HepG2 (cell line): ENCODE measurements around the gene LTBR. TPM values are rescaled to one million over a fixed set of nuclear protein-coding genes. Genes with fewer than 3 reads are reported as not detected.
A peak's percentile ranks its signal among the peaks of the same experiment; 100 is the strongest.

Experiments
- EP300 ChIP-seq, 3 experiments: sonication (generic) in 1 of 3; formaldehyde crosslinking in 1 of 3; IDR thresholded peaks; 2 replicates each; pipeline versions ENCODE4 v1.5.1 to v1.6.1; 2011 to 2020; ENCODE audit warnings: low read depth in 2 of 3, low read length in 2 of 3, borderline replicate concordance in 1 of 3, improper control_type of control experiment in 1 of 3, mild to moderate bottlenecking in 1 of 3, missing genetic modification reagents in 1 of 3, moderate library complexity in 1 of 3
- KDM5B ChIP-seq: sonication (generic); formaldehyde crosslinking; IDR thresholded peaks from 2 replicates; pipeline ENCODE4 v1.4.0; 2020; ENCODE audit warnings: missing genetic modification reagents, mild to moderate bottlenecking, borderline replicate concordance
- LRRFIP1 ChIP-seq: sonication (generic); formaldehyde crosslinking; conservative IDR thresholded peaks from 2 replicates; pipeline ENCODE4 v1.4.0; 2020; ENCODE audit warnings: missing genetic modification reagents
- MAZ ChIP-seq, 2 experiments: sonication (generic) in 1 of 2; formaldehyde crosslinking in 1 of 2; IDR thresholded peaks; 2 replicates each; pipeline versions ENCODE4 v1.5.0 to v1.6.1; 2012 to 2020; ENCODE audit warnings: low read depth in 2 of 2, mild to moderate bottlenecking in 2 of 2, borderline replicate concordance in 1 of 2, improper control_type of control experiment in 1 of 2, low read length in 1 of 2, missing genetic modification reagents in 1 of 2, moderate library complexity in 1 of 2
- MXD1 ChIP-seq: sonication (generic); formaldehyde crosslinking; IDR thresholded peaks from 2 replicates; pipeline ENCODE4 v1.4.0; 2020; ENCODE audit warnings: mild to moderate bottlenecking, missing genetic modification reagents
- NCOA1 ChIP-seq: sonication (generic); formaldehyde crosslinking; IDR thresholded peaks from 2 replicates; pipeline ENCODE4 v1.9.0; 2021; ENCODE audit warnings: missing genetic modification reagents
- NCOR1 ChIP-seq: fragments of 200-600 bp; sonication (generic); IDR thresholded peaks from 2 replicates; pipeline ENCODE4 v1.7.0; 2017; ENCODE audit warnings: antibody characterized with exemption, low read length, borderline replicate concordance
- NFRKB ChIP-seq: fragments of 450-650 bp; IDR thresholded peaks from 2 replicates; pipeline ENCODE4 v1.6.1; 2017
- NR0B2 ChIP-seq: sonication (generic); formaldehyde crosslinking; IDR thresholded peaks from 2 replicates; pipeline ENCODE4 v1.4.0; 2020; ENCODE audit warnings: mild to moderate bottlenecking, missing genetic modification reagents
- NR2F2 ChIP-seq: IDR thresholded peaks from 2 replicates; pipeline ENCODE4 v1.6.1; 2012; ENCODE audit warnings: low read depth, inconsistent platforms, borderline replicate concordance
- PPARG ChIP-seq: conservative IDR thresholded peaks from 2 replicates; pipeline ENCODE4 v1.6.1; 2016; ENCODE audit warnings: missing biosample characterization, missing genetic modification reagents
- SPEN ChIP-seq: sonication (generic); formaldehyde crosslinking; IDR thresholded peaks from 2 replicates; pipeline ENCODE4 v1.5.1; 2020; ENCODE audit warnings: low read depth, mild to moderate bottlenecking, missing genetic modification reagents
- U2AF2 ChIP-seq: fragments of 200-400 bp; formaldehyde crosslinking; IDR thresholded peaks from 2 replicates; pipeline ENCODE4 v1.6.1; 2017; ENCODE audit warnings: low read depth, mild to moderate bottlenecking, low read length
- ZGPAT ChIP-seq: IDR thresholded peaks from 2 replicates; pipeline ENCODE4 v1.6.1; 2016; ENCODE audit warnings: mild to moderate bottlenecking
- ZMYM4 ChIP-seq: sonication (generic); formaldehyde crosslinking; IDR thresholded peaks from 2 replicates; pipeline ENCODE4 v1.8.1; 2023; ENCODE audit warnings: mild to moderate bottlenecking, missing genetic modification reagents
- ZNF275 ChIP-seq: sonication (generic); formaldehyde crosslinking; IDR thresholded peaks from 2 replicates; pipeline ENCODE4 v1.8.0; 2022; ENCODE audit warnings: missing genetic modification reagents, mild to moderate bottlenecking, inconsistent platforms, borderline replicate concordance
- ZNF724P ChIP-seq: sonication (generic); formaldehyde crosslinking; IDR thresholded peaks from 2 replicates; pipeline ENCODE4 v1.8.0; 2022; ENCODE audit warnings: missing genetic modification reagents, borderline replicate concordance
- ZNF770 ChIP-seq: sonication (generic); formaldehyde crosslinking; IDR thresholded peaks from 2 replicates; pipeline ENCODE4 v1.5.0; 2020; ENCODE audit warnings: mild to moderate bottlenecking, missing genetic modification reagents
- ZNF772 ChIP-seq: sonication (generic); formaldehyde crosslinking; IDR thresholded peaks from 2 replicates; pipeline ENCODE4 v1.5.0; 2020; ENCODE audit warnings: mild to moderate bottlenecking, missing genetic modification reagents
- ZNF790 ChIP-seq: sonication (generic); formaldehyde crosslinking; IDR thresholded peaks from 2 replicates; pipeline ENCODE4 v1.8.0; 2022; ENCODE audit warnings: missing genetic modification reagents, mild to moderate bottlenecking, borderline replicate concordance
- polyA plus RNA-seq, 8 experiments: library from polyadenylated mRNA; depleted of rRNA in 3 of 8; stranded (reverse) in 7 of 8; unstranded in 1 of 8; fragments of >200 nt; fragmentation: Illumina TruSeq in 4 of 8; extraction: Trizol in 4 of 8; gene quantifications; 2 replicates each; pipeline versions ENCODE4 v1.2.1 to v1.2.3, GENCODE V29; 2011 to 2016; ENCODE audit warnings: low read depth in 4 of 8, missing spikeins in 1 of 8, mixed read lengths in 1 of 8; ENCODE audit not compliant: insufficient read depth in 1 of 8
- total RNA-seq, 5 experiments: library from RNA; depleted of rRNA; stranded (reverse); fragments of >200 nt; fragmentation: Illumina TruSeq; extraction: Trizol; gene quantifications; 2 replicates each; pipeline ENCODE4 v1.2.3, GENCODE V29; 2016; ENCODE audit warnings: low read depth in 1 of 5

Gene LTBR
- total and polyA plus RNA-seq, 2 of the 13 experiments (the other 11 are each of a cell fraction or from before 2014, with no cell fraction given): 31.4 to 34.8 TPM

- no peak for TF ChIP-seq KDM5B
- peak; percentile 84 for TF ChIP-seq ZNF772 (CRISPR knock-in tag)
- peak in 1 of 2 experiments; percentile 5; a peak in 1 of 4 replicates for TF ChIP-seq EP300 (IDR thresholded peaks at IDR 0.05; ENCODE audit: low read depth in 2 of 2, low read length in 2 of 2)
- TF ChIP-seq EP300 (CRISPR knock-in tag; IDR thresholded peaks at IDR 0.05; ENCODE audit: borderline replicate concordance): peak; percentile 22; the same call in 1 of the 2 replicates
- TF ChIP-seq NCOA1 (CRISPR knock-in tag): no peak
- no peak for TF ChIP-seq ZNF275 (CRISPR knock-in tag)
- TF ChIP-seq U2AF2: 0 out of 2 replicates have a peak, but pooled peaks have one; percentile 29
- TF ChIP-seq MXD1 (CRISPR knock-in tag): no peak
- 0 out of 2 replicates have a peak, but pooled peaks have one; percentile 67 for TF ChIP-seq ZNF724P
- no peak for TF ChIP-seq LRRFIP1 (CRISPR knock-in tag)
- no peak for TF ChIP-seq NFRKB
- TF ChIP-seq NR2F2: no peak
- no peak; the same call in 1 of the 2 replicates for TF ChIP-seq PPARG (CRISPR knock-in tag)
- TF ChIP-seq NR0B2 (CRISPR knock-in tag): no peak
- no peak for TF ChIP-seq ZNF790 (CRISPR knock-in tag)
- TF ChIP-seq ZNF770 (CRISPR knock-in tag): no peak
- TF ChIP-seq MAZ (IDR thresholded peaks at IDR 0.05; ENCODE audit: borderline replicate concordance, low read depth, low read length): peak; percentile 14; the same call in 1 of the 2 replicates
- no peak for TF ChIP-seq MAZ (CRISPR knock-in tag; IDR thresholded peaks at IDR 0.05; ENCODE audit: low read depth)
- no peak for TF ChIP-seq ZMYM4 (CRISPR knock-in tag)
- TF ChIP-seq SPEN (CRISPR knock-in tag): peak; percentile 9; the same call in 1 of the 2 replicates
- no peak; the same call in 1 of the 2 replicates for TF ChIP-seq ZGPAT (CRISPR knock-in tag)
- peak; percentile 80 for TF ChIP-seq NCOR1
Measured at GRCh38 chr12:6335451-6336078, 48.4 kb upstream of the LTBR start (continued).
